B cell (primary cell): Measurements from ENCODE around the gene SINHCAF.

Experiments used
- EZH2 ChIP-seq: IDR thresholded peaks from 2 replicates; pipeline ENCODE4 v1.6.1; 2012; ENCODE audit warnings: borderline replicate concordance, low read depth, mild to moderate bottlenecking, moderate library complexity, low read length; ENCODE audit not compliant: insufficient read depth, poor library complexity, severe bottlenecking
- TF ChIP-seq, protein P1 (sequence below): fragments of 200-600 bp; IDR thresholded peaks from one replicate; pipeline ENCODE4 v1.8.0; 2022; ENCODE audit warnings: antibody characterized with exemption, mild to moderate bottlenecking

DNA sequence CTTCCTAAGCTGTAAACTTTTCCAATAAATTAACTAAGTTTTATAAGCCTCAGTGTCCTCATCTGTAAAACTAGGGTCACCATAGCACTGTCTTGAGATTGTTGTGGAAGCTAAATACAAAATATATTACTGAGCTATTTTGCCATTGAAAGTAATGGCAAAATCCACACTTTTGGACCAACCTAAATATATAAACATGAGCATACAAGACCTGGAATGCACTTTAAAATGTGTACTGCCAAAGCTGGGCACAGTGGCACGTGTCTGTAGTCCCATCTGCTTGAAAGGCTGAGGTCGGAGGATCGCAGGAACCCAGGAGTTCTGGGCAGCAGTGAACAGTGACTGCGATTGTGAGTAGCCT is 29.8 kb upstream of the SINHCAF start:
- TF ChIP-seq, protein P1, sequence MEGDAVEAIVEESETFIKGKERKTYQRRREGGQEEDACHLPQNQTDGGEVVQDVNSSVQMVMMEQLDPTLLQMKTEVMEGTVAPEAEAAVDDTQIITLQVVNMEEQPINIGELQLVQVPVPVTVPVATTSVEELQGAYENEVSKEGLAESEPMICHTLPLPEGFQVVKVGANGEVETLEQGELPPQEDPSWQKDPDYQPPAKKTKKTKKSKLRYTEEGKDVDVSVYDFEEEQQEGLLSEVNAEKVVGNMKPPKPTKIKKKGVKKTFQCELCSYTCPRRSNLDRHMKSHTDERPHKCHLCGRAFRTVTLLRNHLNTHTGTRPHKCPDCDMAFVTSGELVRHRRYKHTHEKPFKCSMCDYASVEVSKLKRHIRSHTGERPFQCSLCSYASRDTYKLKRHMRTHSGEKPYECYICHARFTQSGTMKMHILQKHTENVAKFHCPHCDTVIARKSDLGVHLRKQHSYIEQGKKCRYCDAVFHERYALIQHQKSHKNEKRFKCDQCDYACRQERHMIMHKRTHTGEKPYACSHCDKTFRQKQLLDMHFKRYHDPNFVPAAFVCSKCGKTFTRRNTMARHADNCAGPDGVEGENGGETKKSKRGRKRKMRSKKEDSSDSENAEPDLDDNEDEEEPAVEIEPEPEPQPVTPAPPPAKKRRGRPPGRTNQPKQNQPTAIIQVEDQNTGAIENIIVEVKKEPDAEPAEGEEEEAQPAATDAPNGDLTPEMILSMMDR = no peak
- no peak for TF ChIP-seq EZH2
